ENCODE results near the gene TTC22. TPM values are rescaled to one million over a fixed set of nuclear protein-coding genes. Genes with fewer than 3 reads are reported as not detected.

TTC22 gene
- total RNA-seq, 1 experiment from 2014 or later, result 8.8 TPM

GRCh38 chr1:54807756-54808155 is 6.6 kb upstream of the TTC22 start:
- Mint-ChIP-seq H3K4me1 (ENCODE audit: low read depth, unreplicated experiment) (no peaks in the 10 kb centered on the region), H3K9me3 (ENCODE audit: unreplicated experiment) (no peaks in the 10 kb centered on the region), H3K27ac (ENCODE audit: unreplicated experiment) (no peak overlapping the region), H3K36me3 (ENCODE audit: insufficient read depth, unreplicated experiment) (no peaks in the 10 kb centered on the region), H3K4me3 (ENCODE audit: unreplicated experiment) (no peak overlapping the region), H3K27me3 (ENCODE audit: insufficient read depth, unreplicated experiment) (no peaks in the 10 kb centered on the region)
- BruUV-seq (replicated peaks), result no TSS peak
- H3K36me3 ChIP-seq (ENCODE audit: control insufficient read depth, insufficient read depth, low read length), result no peaks in the 10 kb centered on the region
- ChIA-PET CTCF (no interaction called here), POLR2A (no interaction called here)
- H3K4me3 ChIP-seq (ENCODE audit: low read depth, low read length), result no peak overlapping the region
- no peaks in the 10 kb centered on the region for H3K27me3 ChIP-seq (replicated peaks; ENCODE audit: control insufficient read depth, insufficient read depth, low read length)
- no peak for TF ChIP-seq CTCF (IDR thresholded peaks at IDR 0.05; ENCODE audit: insufficient read depth in 1 of 2, low read depth in 1 of 2, low read length in 1 of 2, severe bottlenecking in 1 of 2, unreplicated experiment in 1 of 2)
- H3K4me1 ChIP-seq, result no peaks in the 10 kb centered on the region
- intact Hi-C loops (cut with micrococcal nuclease; ENCODE audit: unreplicated experiment), result no loop called here
- H3K9me3 ChIP-seq, result no peaks in the 10 kb centered on the region
- DNase-seq, result no peak

GRCh38 chr1:54806931-54807611 is 5.9 kb upstream of the TTC22 start:
- no TSS peak for BruUV-seq (replicated peaks)

GRCh38 chr1:54805981-54806381 is 4.9 kb upstream of the TTC22 start:
- Mint-ChIP-seq H3K27me3 (ENCODE audit: insufficient read depth, unreplicated experiment) (no peaks in the 10 kb centered on the region), H3K4me1 (ENCODE audit: low read depth, unreplicated experiment) (peaks cover 6% of the 10 kb centered on the region), H3K4me3 (ENCODE audit: unreplicated experiment) (no peak overlapping the region), H3K9me3 (ENCODE audit: unreplicated experiment) (no peaks in the 10 kb centered on the region), H3K36me3 (ENCODE audit: insufficient read depth, unreplicated experiment) (no peaks in the 10 kb centered on the region), H3K27ac (ENCODE audit: unreplicated experiment) (no peak overlapping the region)
- H3K4me3 ChIP-seq (ENCODE audit: low read depth, low read length), result no peak overlapping the region
- intact Hi-C loops (cut with micrococcal nuclease; ENCODE audit: unreplicated experiment), result no loop called here
- no peak for DNase-seq
- no TSS peak for BruUV-seq (replicated peaks)
- no peak for TF ChIP-seq CTCF (IDR thresholded peaks at IDR 0.05; ENCODE audit: insufficient read depth in 1 of 2, low read depth in 1 of 2, low read length in 1 of 2, severe bottlenecking in 1 of 2, unreplicated experiment in 1 of 2)
- H3K36me3 ChIP-seq (ENCODE audit: control insufficient read depth, insufficient read depth, low read length), result no peaks in the 10 kb centered on the region
- peaks cover 5% of the 10 kb centered on the region; the same call in 1 of the 2 replicates for H3K4me1 ChIP-seq
- H3K9me3 ChIP-seq, result no peaks in the 10 kb centered on the region
- H3K27me3 ChIP-seq (replicated peaks; ENCODE audit: control insufficient read depth, insufficient read depth, low read length), result no peaks in the 10 kb centered on the region
- ChIA-PET CTCF (no interaction called here), POLR2A (no interaction called here)

More at GRCh38 chr1:54806931-54807611, 5.9 kb upstream of the TTC22 start:
- Histone ChIP-seq H3K9me3 (no peaks in the 10 kb centered on the region), H3K4me3 (ENCODE audit: low read depth, low read length) (no peak overlapping the region), H3K27me3 (replicated peaks; ENCODE audit: control insufficient read depth, insufficient read depth, low read length) (no peaks in the 10 kb centered on the region), H3K4me1 (no peaks in the 10 kb centered on the region), H3K36me3 (ENCODE audit: control insufficient read depth, insufficient read depth, low read length) (no peaks in the 10 kb centered on the region)
- no peaks in the 10 kb centered on the region for H3K27me3 Mint-ChIP-seq (ENCODE audit: insufficient read depth, unreplicated experiment)
- H3K27ac Mint-ChIP-seq (ENCODE audit: unreplicated experiment), result no peak overlapping the region
- CTCF ChIA-PET, result interaction anchor here (0.5 kb wide), 1 partner anchor 117 kb away, joined by 5 read pairs; no protein-coding TSS in a partner anchor
- intact Hi-C loops (cut with micrococcal nuclease; ENCODE audit: unreplicated experiment), result no loop called here
- H3K4me3 Mint-ChIP-seq (ENCODE audit: unreplicated experiment), result no peak overlapping the region
- no peaks in the 10 kb centered on the region for H3K4me1 Mint-ChIP-seq (ENCODE audit: low read depth, unreplicated experiment)
- H3K36me3 Mint-ChIP-seq (ENCODE audit: insufficient read depth, unreplicated experiment), result no peaks in the 10 kb centered on the region
- POLR2A ChIA-PET, result no interaction called here
- no peak for DNase-seq
- no peaks in the 10 kb centered on the region for H3K9me3 Mint-ChIP-seq (ENCODE audit: unreplicated experiment)
- TF ChIP-seq CTCF (IDR thresholded peaks at IDR 0.05; ENCODE audit: insufficient read depth in 1 of 2, low read depth in 1 of 2, low read length in 1 of 2, severe bottlenecking in 1 of 2, unreplicated experiment in 1 of 2), result no peak
